Keratinocyte (primary cell): Measurements from ENCODE around the gene FUT7.

Source experiments
- CTCF ChIP-seq, 3 experiments: IDR thresholded peaks in 1 of 3; conservative IDR thresholded peaks in 1 of 3; optimal IDR thresholded peaks in 1 of 3; 2 replicates in 2 of 3; 3 replicates in 1 of 3; pipeline versions ENCODE3 to v1.5.1; 2011; ENCODE audit warnings: low read length in 3 of 3, mild to moderate bottlenecking in 3 of 3, moderate library complexity in 2 of 3, control low read depth in 1 of 3, inconsistent platforms in 1 of 3; ENCODE audit not compliant: insufficient read depth in 2 of 3; ENCODE audit errors: extremely low read depth in 1 of 3
- EZH2 ChIP-seq: IDR thresholded peaks from one replicate; pipeline ENCODE4 v1.6.1; 2012; ENCODE audit warnings: inconsistent platforms, mild to moderate bottlenecking, low read length, moderate library complexity

- TF ChIP-seq CTCF (optimal IDR thresholded peaks at IDR 0.05 in 1 of 3, IDR thresholded peaks at IDR 0.05 in 1 of 3, conservative IDR thresholded peaks at IDR 0.05 in 1 of 3; ENCODE audit: extremely low read depth in 1 of 3, insufficient read depth in 2 of 3, low read length in 3 of 3) (no peak), EZH2 (no peak)
Observed at GRCh38 chr9:137023157-137023556, 8.7 kb downstream of the FUT7 start.
